Kidney epithelial cell (primary cell): ENCODE data around the gene MEPCE. TPM values are rescaled to one million over a fixed set of nuclear protein-coding genes. Genes with fewer than 3 reads are reported as not detected.

Source experiments
- DNase-seq: peaks from one replicate; pipeline ENCODE4 v3.0.0-alpha.2; 2010; ENCODE audit warnings: low read depth
- H3K27me3 ChIP-seq: 2 replicates; pipeline ENCODE4 v1.6.0; 2011; ENCODE audit warnings: low read length; ENCODE audit not compliant: control insufficient read depth, insufficient read depth
- H3K36me3 ChIP-seq: 2 replicates; pipeline ENCODE4 v1.5.1; 2011; ENCODE audit warnings: low read length; ENCODE audit not compliant: control insufficient read depth, insufficient read depth
- H3K4me3 ChIP-seq: 2 replicates; pipeline ENCODE4 v1.5.1; 2011; ENCODE audit warnings: low read depth, mild to moderate bottlenecking, control low read depth, low read length
- total RNA-seq: library from RNA; depleted of rRNA; stranded (reverse); fragments of >200 nt; gene quantifications from 2 replicates; pipeline ENCODE4 v1.2.3, GENCODE V29; 2015
- TF ChIP-seq, protein P1 (sequence below): IDR thresholded peaks from 2 replicates; pipeline ENCODE4 v1.5.1; 2011; ENCODE audit warnings: mild to moderate bottlenecking, moderate library complexity, low read length, control low read depth, inconsistent platforms; ENCODE audit not compliant: insufficient read depth, poor library complexity, severe bottlenecking

MEPCE gene
- total RNA-seq, 1 donor from 2014 or later, result 29.7 TPM

DNA sequence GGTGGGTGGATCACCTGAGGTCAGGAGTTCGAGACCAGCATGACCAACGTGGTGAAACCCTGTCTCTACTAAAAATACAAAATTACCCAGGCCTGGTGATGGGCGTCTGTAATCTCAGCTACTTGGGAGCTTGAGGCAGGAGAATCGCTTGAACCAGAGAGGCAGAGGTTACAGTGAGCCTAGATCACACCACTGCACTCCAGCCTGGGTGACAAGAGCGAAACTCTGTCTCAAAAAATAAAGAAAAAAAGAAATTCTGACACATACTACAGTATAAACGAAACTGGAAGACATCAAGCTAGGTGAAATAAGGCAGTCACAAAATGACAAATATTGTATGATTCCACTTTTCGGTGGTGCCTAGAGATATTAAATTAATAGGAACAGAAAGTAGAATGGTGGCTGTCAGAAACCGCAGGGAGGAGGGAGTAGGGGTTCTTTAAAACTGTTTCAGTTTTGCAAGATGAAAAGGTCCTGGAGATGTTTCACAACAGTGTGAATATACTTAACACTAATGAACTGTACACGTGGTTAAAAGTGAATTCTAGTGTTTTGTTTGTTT, 33.1 kb upstream of the MEPCE start:
- no peaks in the 10 kb centered on the region for H3K36me3 ChIP-seq
- TF ChIP-seq, protein P1, sequence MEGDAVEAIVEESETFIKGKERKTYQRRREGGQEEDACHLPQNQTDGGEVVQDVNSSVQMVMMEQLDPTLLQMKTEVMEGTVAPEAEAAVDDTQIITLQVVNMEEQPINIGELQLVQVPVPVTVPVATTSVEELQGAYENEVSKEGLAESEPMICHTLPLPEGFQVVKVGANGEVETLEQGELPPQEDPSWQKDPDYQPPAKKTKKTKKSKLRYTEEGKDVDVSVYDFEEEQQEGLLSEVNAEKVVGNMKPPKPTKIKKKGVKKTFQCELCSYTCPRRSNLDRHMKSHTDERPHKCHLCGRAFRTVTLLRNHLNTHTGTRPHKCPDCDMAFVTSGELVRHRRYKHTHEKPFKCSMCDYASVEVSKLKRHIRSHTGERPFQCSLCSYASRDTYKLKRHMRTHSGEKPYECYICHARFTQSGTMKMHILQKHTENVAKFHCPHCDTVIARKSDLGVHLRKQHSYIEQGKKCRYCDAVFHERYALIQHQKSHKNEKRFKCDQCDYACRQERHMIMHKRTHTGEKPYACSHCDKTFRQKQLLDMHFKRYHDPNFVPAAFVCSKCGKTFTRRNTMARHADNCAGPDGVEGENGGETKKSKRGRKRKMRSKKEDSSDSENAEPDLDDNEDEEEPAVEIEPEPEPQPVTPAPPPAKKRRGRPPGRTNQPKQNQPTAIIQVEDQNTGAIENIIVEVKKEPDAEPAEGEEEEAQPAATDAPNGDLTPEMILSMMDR, result no peak
- no peak for DNase-seq
- H3K4me3 ChIP-seq, result no peak overlapping the region
- peaks cover 18% of the 10 kb centered on the region for H3K27me3 ChIP-seq

DNA sequence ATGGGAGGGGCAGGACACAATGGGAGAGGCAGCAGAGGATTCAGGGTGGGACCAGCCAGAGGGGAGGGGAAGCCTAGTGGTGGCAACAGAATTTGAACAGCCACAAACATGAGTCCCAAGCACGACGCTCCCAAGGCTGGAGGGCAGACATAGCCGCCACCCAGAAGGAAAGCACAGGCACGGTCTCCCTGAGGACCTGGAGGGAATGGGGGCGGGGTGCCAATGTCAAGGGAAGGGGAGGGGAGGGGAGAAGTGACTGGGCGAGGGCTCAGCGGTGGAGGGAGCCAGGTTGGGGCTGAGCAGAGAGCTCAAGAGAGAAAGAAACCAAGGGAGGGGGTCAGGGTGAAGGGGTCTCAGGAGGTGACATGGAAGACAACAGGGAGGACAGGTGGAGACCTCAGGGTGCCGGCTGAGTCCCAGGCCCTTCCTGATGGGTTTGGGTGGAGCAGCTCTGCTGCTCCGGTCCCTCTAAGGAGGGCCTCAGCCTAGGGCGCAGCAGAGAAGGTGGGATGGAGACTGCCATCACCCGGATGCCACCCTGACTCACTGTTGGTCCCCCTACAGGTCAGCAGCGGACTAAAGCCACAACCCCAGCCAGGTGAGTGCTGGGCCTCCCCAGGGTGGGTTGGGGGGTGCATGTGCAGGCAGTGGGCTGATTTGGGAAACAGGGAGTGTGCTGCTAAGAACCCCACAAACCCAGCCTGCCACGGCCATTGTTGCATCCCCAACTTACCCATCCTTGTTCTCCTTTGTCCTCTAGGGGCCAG, 32.1 kb upstream of the MEPCE start:
- TF ChIP-seq, protein P1, result no peak

DNA sequence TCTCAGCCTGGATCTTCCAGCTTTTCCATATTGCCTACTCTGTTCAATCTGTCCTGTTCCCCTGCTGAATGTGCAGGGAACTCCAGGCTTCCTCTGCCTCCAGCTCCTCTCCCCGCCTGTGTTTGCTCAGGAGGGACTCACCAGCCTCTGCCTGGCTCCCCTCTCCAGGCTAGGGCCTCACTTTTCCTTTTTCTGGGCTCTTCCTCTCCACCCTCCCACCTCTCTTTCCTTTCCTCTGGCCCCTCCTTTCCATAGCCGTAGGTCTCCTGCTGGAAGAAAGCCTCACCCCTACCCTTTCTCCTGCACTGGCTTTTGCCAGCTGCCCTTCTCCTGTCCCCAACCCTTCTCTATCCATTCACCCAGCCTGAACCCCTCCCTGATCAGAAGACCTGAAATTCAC, 31.4 kb upstream of the MEPCE start:
- Histone ChIP-seq H3K36me3 (no peaks in the 10 kb centered on the region), H3K27me3 (peaks cover 18% of the 10 kb centered on the region), H3K4me3 (no peak overlapping the region)
- no peak for DNase-seq
- TF ChIP-seq, protein P1, result no peak

More for the DNA sequence above, 32.1 kb upstream of the MEPCE start:
- peaks cover 18% of the 10 kb centered on the region for H3K27me3 ChIP-seq
- no peak overlapping the region for H3K4me3 ChIP-seq
- no peaks in the 10 kb centered on the region for H3K36me3 ChIP-seq
- no peak for DNase-seq

DNA sequence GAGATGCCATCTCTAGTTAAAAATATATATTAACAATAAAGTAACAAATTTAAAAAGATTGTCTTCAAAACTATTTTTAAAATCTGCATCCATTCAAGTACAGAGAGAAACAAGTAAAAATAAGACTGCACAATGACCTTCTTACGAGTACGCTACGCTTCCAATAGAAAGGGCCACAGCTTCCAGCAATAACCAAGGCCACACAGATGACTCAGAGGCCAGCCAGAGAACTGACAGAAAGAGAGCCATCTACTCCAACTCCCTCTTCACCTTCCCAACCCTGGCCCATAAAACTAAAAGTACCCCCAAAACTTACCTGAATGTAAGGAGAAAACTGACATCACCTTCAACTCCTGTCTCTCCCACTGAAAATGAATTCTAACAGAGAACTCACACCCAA, 29.6 kb upstream of the MEPCE start:
- Histone ChIP-seq H3K36me3 (no peaks in the 10 kb centered on the region), H3K27me3 (peaks cover 14% of the 10 kb centered on the region), H3K4me3 (no peak overlapping the region)
- TF ChIP-seq, protein P1, result no peak
- DNase-seq, result no peak

DNA sequence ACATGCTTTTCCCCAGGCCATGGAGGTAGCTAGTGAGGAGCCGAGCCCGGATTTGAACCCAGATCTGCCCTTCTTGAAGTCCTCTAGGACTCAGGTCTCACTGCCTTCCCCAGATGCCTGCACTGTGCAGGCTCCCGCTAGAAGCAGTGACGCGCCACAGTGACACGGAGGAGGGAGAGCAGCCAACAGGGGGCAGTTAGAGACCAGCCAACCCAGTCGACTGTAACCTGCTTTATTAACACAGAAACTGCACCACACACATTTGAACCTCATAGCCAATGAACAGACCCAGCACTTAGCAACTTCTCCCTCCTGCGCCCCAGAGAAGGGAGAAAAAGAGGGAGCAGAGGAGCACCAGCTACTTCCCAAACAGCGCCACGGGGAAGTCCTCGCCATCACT, 29.0 kb upstream of the MEPCE start:
- no peak overlapping the region for H3K4me3 ChIP-seq
- peaks cover 14% of the 10 kb centered on the region for H3K27me3 ChIP-seq
- TF ChIP-seq, protein P1, result peak; percentile 35
- H3K36me3 ChIP-seq, result no peaks in the 10 kb centered on the region
- no peak for DNase-seq
